ENCODE measurements around the gene TRAPPC1. TPM values are rescaled to one million over a fixed set of nuclear protein-coding genes. Genes with fewer than 3 reads are reported as not detected.

TRAPPC1 gene
- total RNA-seq, 1 experiment from 2014 or later = 75.5 TPM

- H3K27me3 Mint-ChIP-seq (ENCODE audit: insufficient read depth, unreplicated experiment) = no peaks in the 10 kb centered on the region
- ChIA-PET POLR2A (no interaction called here), CTCF (no interaction called here)
- no peaks in the 10 kb centered on the region for H3K4me1 Mint-ChIP-seq (ENCODE audit: low read depth, unreplicated experiment)
- no peaks in the 10 kb centered on the region for H3K36me3 ChIP-seq (ENCODE audit: control insufficient read depth, insufficient read depth, low read length)
- no peaks in the 10 kb centered on the region for H3K9me3 ChIP-seq
- H3K4me1 ChIP-seq = no peaks in the 10 kb centered on the region
- H3K36me3 Mint-ChIP-seq (ENCODE audit: insufficient read depth, unreplicated experiment) = no peaks in the 10 kb centered on the region
- H3K27me3 ChIP-seq (replicated peaks; ENCODE audit: control insufficient read depth, insufficient read depth, low read length) = no peaks in the 10 kb centered on the region
- no peak for TF ChIP-seq CTCF (IDR thresholded peaks at IDR 0.05; ENCODE audit: insufficient read depth in 1 of 2, low read depth in 1 of 2, low read length in 1 of 2, severe bottlenecking in 1 of 2, unreplicated experiment in 1 of 2)
- no TSS peak for BruUV-seq (replicated peaks)
- intact Hi-C loops (cut with micrococcal nuclease; ENCODE audit: unreplicated experiment) = no loop called here
- no peak overlapping the region for H3K4me3 Mint-ChIP-seq (ENCODE audit: unreplicated experiment)
- no peak overlapping the region for H3K27ac Mint-ChIP-seq (ENCODE audit: unreplicated experiment)
- H3K9me3 Mint-ChIP-seq (ENCODE audit: unreplicated experiment) = peaks cover 4% of the 10 kb centered on the region
- no peak overlapping the region for H3K4me3 ChIP-seq (ENCODE audit: low read depth, low read length)
- DNase-seq = no peak
Observed at GRCh38 chr17:7969433-7969832, 37.7 kb upstream of the TRAPPC1 start.

- POLR2A ChIA-PET = no interaction called here
- CTCF ChIA-PET = no interaction called here
- H3K27me3 ChIP-seq (replicated peaks; ENCODE audit: control insufficient read depth, insufficient read depth, low read length) = no peaks in the 10 kb centered on the region
- H3K9me3 ChIP-seq = no peaks in the 10 kb centered on the region
- no peak overlapping the region for H3K27ac Mint-ChIP-seq (ENCODE audit: unreplicated experiment)
- no peaks in the 10 kb centered on the region for H3K4me1 ChIP-seq
- no peaks in the 10 kb centered on the region for H3K36me3 ChIP-seq (ENCODE audit: control insufficient read depth, insufficient read depth, low read length)
- intact Hi-C loops (cut with micrococcal nuclease; ENCODE audit: unreplicated experiment) = no loop called here
- no peak overlapping the region for H3K4me3 ChIP-seq (ENCODE audit: low read depth, low read length)
- H3K9me3 Mint-ChIP-seq (ENCODE audit: unreplicated experiment) = no peaks in the 10 kb centered on the region
- H3K27me3 Mint-ChIP-seq (ENCODE audit: insufficient read depth, unreplicated experiment) = no peaks in the 10 kb centered on the region
- BruUV-seq (replicated peaks) = no TSS peak
- DNase-seq = no peak
- H3K36me3 Mint-ChIP-seq (ENCODE audit: insufficient read depth, unreplicated experiment) = no peaks in the 10 kb centered on the region
- no peak overlapping the region for H3K4me3 Mint-ChIP-seq (ENCODE audit: unreplicated experiment)
- TF ChIP-seq CTCF (IDR thresholded peaks at IDR 0.05; ENCODE audit: insufficient read depth in 1 of 2, low read depth in 1 of 2, low read length in 1 of 2, severe bottlenecking in 1 of 2, unreplicated experiment in 1 of 2) = no peak
- H3K4me1 Mint-ChIP-seq (ENCODE audit: low read depth, unreplicated experiment) = no peaks in the 10 kb centered on the region
Observed at GRCh38 chr17:7967751-7968150, 36.0 kb upstream of the TRAPPC1 start.

- no peaks in the 10 kb centered on the region for H3K36me3 Mint-ChIP-seq (ENCODE audit: insufficient read depth, unreplicated experiment)
- H3K9me3 Mint-ChIP-seq (ENCODE audit: unreplicated experiment) = no peaks in the 10 kb centered on the region
- Histone ChIP-seq H3K4me3 (ENCODE audit: low read depth, low read length) (no peak overlapping the region), H3K9me3 (no peaks in the 10 kb centered on the region), H3K36me3 (ENCODE audit: control insufficient read depth, insufficient read depth, low read length) (no peaks in the 10 kb centered on the region), H3K4me1 (no peaks in the 10 kb centered on the region), H3K27me3 (replicated peaks; ENCODE audit: control insufficient read depth, insufficient read depth, low read length) (no peaks in the 10 kb centered on the region)
- ChIA-PET CTCF (no interaction called here), POLR2A (no interaction called here)
- intact Hi-C loops (cut with micrococcal nuclease; ENCODE audit: unreplicated experiment) = no loop called here
- H3K4me3 Mint-ChIP-seq (ENCODE audit: unreplicated experiment) = no peak overlapping the region
- BruUV-seq (replicated peaks) = no TSS peak
- H3K27ac Mint-ChIP-seq (ENCODE audit: unreplicated experiment) = no peak overlapping the region
- no peak for TF ChIP-seq CTCF (IDR thresholded peaks at IDR 0.05; ENCODE audit: insufficient read depth in 1 of 2, low read depth in 1 of 2, low read length in 1 of 2, severe bottlenecking in 1 of 2, unreplicated experiment in 1 of 2)
- H3K27me3 Mint-ChIP-seq (ENCODE audit: insufficient read depth, unreplicated experiment) = no peaks in the 10 kb centered on the region
- H3K4me1 Mint-ChIP-seq (ENCODE audit: low read depth, unreplicated experiment) = no peaks in the 10 kb centered on the region
- DNase-seq = no peak
Observed at GRCh38 chr17:7961421-7961820, 29.7 kb upstream of the TRAPPC1 start.

All from Caco-2 (cell line).